HG03064 (cell line): ENCODE measurements around the gene IFITM10.

ENCODE experiments used
- ATAC-seq: cut with Tn5 transposase; IDR thresholded peaks from one replicate; pipeline ENCODE4 v1.9.1; 2021; ENCODE audit warnings: low read depth; ENCODE audit not compliant: unreplicated experiment

The IFITM10 gene

GRCh38 chr11:1750481-1750839, at the start of gene IFITM10:
TSS of gene IFITM10 (minus strand) at chr11:1750595. CDS start at chr11:1750442, 153 bp downstream.
- no peak for ATAC-seq

- no peak for ATAC-seq
Observed at GRCh38 chr11:1797391-1798125, 47.2 kb upstream of the IFITM10 start.

DNA sequence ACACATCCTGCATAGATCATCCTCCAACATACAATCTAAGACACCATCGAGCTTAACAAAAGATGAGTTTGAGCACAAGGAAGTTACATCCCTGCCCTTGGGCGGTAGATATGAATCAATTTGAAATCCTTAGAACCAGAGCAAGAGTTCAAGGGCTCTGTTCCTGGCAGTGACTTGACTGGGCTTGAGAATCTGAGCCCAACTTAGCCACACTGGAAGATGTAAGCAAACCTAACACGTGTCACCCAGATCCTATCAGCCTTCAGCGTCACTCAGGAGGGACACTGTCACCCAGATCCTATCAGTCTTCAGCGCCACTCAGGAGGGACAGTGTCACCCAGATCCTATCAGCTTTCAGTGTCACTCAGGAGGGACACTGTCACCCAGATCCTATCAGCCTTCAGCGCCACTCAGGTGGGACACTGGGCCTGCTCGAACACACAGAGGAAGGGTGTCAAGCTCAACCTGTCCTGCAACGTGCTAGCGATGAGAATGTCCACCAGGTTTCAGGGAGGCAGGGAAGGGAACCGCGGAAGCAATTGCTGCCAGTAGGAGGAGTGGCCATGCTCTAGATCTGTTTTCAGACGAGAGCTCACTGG, 46.1 kb upstream of the IFITM10 start:
- no peak for ATAC-seq

- no peak for ATAC-seq
Observed at GRCh38 chr11:1793081-1793480, 42.7 kb upstream of the IFITM10 start.

GRCh38 chr11:1792461-1792860, 42.1 kb upstream of the IFITM10 start:
- ATAC-seq = no peak

- ATAC-seq = no peak
Observed at GRCh38 chr11:1791912-1792311, 41.5 kb upstream of the IFITM10 start.

GRCh38 chr11:1786466-1786865, 36.1 kb upstream of the IFITM10 start:
- no peak for ATAC-seq

GRCh38 chr11:1785749-1786413, 35.5 kb upstream of the IFITM10 start:
- ATAC-seq = no peak

- ATAC-seq = no peak
Observed at GRCh38 chr11:1784761-1785650, 34.6 kb upstream of the IFITM10 start.

DNA sequence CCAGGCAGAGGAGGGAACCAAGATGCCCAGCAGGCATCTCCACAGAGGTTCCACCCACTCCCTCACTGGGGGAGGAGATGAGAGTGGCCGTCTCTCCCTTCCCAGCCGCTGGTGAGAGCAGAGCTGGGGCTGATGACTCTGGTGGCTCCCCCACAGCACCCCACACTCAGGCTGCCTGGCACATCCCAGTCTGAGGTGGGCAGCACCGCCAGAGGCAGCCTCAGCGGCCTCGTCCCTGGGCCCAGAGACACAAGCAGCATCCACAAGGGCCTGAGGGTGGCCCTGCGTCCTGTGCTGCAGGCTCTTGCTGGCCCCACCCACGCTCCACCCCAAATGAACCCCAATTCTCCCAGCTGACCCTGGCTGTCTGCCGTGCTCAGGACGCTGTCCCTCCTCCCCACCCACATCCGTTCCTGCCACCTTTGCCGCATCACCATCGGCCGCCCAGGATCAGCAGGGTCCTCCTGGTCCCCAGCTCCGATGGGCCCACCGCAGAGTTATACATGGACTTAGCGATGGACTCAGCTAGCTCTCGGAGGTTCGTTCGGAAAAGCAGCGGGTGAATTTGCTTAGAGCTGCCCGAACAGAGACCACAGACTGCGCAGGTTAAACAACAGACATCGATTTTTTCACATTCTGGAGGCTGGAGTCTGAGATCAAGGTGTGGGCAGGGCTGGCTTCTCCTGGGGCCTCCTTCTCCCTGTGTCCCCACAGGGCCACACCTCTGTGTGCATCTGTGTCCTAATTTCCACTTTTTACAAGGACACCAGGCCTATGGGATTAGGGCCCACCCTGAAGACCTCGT, 33.5 kb upstream of the IFITM10 start:
- ATAC-seq = no peak

DNA sequence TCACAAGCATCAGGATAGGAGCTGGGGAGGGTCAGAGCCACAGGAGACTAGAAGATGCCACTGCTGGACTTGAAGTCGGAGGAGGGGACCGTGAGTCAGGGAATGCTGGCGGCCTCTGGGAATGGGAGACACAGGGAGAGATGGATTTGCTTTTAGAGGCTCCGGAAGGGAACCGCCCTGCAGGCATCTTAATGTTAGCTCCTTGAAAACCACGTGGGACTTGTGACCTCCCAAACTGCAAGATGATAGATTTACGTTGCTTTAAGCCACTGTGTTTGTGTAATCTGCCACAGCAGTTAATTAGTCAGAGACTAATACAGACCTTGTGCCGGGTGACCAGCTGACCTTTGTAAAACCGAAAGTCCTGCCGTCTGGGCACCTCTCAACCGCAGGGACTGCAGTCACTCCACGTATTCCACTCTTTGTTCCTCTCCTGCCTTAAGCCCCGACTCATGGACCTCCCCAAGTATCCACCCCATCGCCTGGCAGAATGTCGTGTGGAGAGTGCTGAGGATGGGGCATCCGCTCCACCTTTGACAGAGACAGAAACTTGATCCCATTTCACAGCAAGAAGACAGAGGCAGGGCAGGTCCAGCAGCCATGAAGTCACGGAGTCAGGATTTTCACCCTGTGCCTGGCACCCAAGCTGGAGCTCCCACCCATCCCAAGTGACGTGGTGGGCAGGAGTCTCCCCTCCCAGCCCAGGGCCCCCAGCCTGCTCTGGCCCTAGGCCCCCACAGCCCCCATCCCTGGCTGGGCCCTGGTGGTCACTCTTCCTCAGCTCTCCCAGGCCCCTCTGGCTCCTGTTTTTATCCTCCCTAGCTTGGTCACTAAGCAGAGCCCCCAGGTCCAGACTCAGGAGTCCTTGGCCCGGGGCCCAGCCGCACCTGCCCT, 32.7 kb upstream of the IFITM10 start:
- ATAC-seq = no peak

DNA sequence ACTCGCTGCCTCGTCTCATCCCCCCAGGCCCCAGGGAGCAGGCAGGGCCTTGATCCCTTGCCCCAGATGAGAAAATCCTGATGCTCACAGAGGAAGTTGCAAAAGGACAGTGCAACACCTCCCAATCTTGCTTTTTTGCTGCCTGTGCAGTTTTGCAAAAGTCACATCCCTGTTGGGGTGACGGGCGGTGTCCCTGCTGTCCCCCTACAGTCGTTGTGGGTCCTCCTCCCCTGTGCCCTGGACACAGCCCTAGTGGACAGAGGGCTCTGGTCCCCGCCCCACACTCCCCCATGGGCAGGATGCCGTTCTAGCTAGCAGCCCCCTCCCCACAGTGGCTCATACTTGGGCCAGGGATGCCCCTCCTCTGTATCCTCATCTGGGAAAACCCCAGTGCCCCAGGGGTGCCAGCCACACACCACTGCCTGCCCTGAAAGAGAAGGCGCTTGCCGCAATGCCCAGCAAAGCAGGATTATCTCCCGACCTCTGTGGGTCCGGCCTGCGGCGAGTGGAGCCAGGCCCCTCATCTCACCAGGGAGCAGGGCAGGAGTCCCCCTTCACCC, 31.7 kb upstream of the IFITM10 start:
- ATAC-seq = no peak

DNA sequence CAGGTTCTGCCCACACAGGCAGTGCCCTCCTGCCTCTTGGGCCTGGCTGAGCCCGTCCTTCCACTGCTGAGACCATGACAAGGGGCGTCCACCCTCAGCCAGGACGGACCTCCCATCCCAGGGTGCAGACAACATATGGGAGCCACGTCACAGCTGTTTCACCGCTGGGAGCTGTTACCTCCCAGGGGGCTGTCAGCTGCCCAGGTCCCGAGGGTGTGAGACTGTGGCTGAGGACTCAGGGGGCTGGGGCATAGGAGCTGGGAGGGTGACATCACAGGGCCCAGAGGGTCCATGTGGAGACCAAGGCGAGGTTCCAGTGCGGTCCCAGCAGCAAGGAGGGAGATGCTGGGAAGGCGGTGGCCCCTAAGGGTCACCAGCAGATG, 31.2 kb upstream of the IFITM10 start:
- no peak for ATAC-seq

DNA sequence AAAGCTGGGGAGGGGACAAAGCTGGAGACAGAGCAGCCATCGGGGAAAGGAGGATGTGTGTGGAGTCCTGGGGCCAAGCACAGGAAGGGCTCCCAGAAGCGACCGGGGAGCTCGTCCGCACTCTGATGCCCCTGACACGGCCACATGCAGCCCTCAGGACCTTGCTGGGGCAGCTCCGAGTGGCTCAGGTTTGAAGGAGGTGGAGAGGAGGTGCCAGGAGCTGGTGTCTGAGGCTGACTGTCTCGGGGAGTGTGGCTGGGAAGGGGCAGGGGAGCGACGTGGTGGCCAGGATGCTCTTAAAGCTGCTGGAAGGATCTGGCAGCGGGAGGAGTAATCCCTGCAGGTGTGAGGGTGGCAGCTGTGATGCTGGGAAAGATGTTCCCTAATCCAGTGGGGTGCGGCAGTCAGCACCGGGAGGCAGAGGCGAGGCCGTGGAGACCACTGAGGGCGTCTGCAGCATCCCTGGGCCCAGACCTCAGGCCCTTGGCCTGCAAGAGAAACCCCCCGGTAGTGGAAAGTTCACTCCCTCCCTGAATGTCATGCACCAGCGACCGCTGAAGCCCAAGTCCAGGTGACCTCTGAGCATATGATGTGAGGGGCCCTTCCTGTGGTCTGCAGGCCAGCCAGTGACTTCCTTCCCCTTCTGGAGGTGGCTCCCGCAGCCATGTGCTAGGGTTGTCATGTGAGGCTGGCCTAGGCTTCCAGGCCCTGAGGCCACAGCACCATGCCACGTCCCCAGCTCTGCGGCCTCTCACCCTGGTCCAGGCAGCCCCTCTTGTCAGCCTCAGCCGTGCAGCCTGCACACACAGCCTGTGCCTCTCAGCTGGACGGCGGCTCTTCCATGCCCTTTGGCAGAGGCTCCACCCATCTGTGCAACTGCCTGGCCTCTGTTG, 30.6 kb upstream of the IFITM10 start:
- ATAC-seq = no peak

- ATAC-seq = no peak
Observed at GRCh38 chr11:1779806-1780699, 29.7 kb upstream of the IFITM10 start.

DNA sequence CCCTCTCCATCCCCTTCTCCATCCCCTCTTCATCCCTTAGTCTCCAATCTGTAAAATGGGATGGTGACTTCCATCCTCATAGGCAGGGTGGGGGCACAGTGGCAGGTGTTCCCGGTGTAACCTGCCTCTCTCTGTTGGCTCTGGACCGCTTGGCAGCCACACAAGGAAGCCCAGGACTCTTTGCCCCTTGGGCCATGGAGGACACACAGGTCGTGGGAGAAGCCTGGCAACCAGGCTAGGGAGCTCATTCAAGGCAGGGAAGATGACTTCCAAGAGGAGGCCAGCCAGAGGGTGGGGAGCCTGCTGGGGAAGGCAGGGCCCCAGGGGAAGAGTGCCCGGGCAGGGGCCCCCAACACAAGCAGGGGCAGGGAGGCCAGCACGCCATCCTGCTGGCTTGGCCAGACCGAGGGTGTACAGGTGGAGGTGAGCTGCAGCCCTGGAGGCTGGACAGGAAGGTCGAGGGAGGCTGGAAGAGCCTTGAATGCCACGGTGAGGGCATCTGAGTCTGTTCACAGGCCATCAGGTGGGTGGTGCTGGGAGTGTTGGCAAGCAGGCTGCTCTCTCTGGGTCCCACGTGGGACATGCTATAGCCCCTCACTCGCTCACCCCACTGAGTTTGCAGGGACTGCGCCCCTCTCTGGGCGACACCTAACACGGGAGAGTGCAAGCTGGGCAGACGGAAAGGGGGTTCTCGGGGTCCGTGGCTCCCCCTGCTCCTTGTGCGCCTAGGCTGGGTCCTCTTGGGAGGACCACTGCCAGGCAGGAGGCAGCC, 28.8 kb upstream of the IFITM10 start:
- ATAC-seq = no peak
